Measurements from ENCODE around the gene NECTIN1. TPM values are rescaled to one million over a fixed set of nuclear protein-coding genes. Genes with fewer than 3 reads are reported as not detected.

Gene NECTIN1
- total and polyA plus RNA-seq, 2 of the 4 experiments (the other 2 are of a cell fraction), result 2.3 to 4.2 TPM

DNA sequence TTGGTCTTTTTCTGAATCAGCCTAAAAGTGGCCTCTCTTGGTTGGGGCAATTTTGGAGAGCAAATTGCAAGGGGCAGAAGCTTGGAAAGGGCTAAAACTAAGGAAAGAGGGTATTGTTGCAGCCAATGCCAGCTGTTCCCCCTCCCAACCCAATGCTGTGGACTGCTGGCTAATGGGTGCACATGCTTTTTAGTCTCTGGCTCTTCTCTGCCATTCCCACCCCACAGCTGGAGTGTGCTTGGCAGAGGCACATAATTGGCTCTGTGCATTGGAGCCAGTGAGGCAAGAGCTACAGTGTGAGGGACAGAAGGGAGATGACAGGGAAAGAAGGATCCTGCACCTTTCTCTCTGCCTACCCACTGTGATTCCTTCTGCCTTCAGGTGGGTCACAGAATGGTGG is 140.0 kb downstream of the NECTIN1 start:
- Histone ChIP-seq H2AK5ac (ENCODE audit: low read depth, low read length) (no peak overlapping the region), H2BK20ac (ENCODE audit: low read depth, low read length) (no peak overlapping the region), H3K9me1 (ENCODE audit: insufficient read depth, low read length) (no peaks in the 10 kb centered on the region), H3K4ac (ENCODE audit: low read depth, low read length) (no peak overlapping the region), H3K23ac (ENCODE audit: low read depth, low read length) (no peak overlapping the region), H3K56ac (ENCODE audit: extremely low read depth, insufficient read depth, low read length) (no peak overlapping the region), H2BK120ac (ENCODE audit: low read depth, low read length) (no peak overlapping the region), H2AFZ (replicated peaks; ENCODE audit: low read length, poor library complexity) (peak overlapping the region; percentile 14), H3K27ac (ENCODE audit: insufficient read depth, low read length) (no peak overlapping the region), H3K4me2 (ENCODE audit: low read depth, low read length) (no peak overlapping the region), H4K91ac (ENCODE audit: insufficient read depth, low read depth, low read length) (no peak overlapping the region), H3K9me3 (ENCODE audit: control insufficient read depth, insufficient read depth, low read length) (peaks cover 6% of the 10 kb centered on the region), H3K79me1 (ENCODE audit: low read depth in 1 of 2, low read length in 2 of 2) (no peaks in the 10 kb centered on the region), H3K18ac (ENCODE audit: low read depth, low read length) (no peak overlapping the region), H3K9ac (ENCODE audit: low read depth, low read length) (no peak overlapping the region), H3K14ac (replicated peaks; ENCODE audit: low read depth, low read length) (no peak overlapping the region), H4K20me1 (ENCODE audit: insufficient read depth, low read length) (no peaks in the 10 kb centered on the region), H2AK9ac (replicated peaks; ENCODE audit: low read depth, low read length, poor library complexity) (no peak overlapping the region), H3K4me3 (ENCODE audit: insufficient read depth, low read depth, low read length) (no peak overlapping the region), H3K4me1 (ENCODE audit: control insufficient read depth, insufficient read depth, low read length) (no peaks in the 10 kb centered on the region), H2BK15ac (ENCODE audit: low read depth, low read length) (no peak overlapping the region), H2BK5ac (ENCODE audit: low read depth, low read length, poor library complexity, severe bottlenecking) (no peak overlapping the region), H3K27me3 (ENCODE audit: control insufficient read depth, insufficient read depth, low read length) (peaks cover 10% of the 10 kb centered on the region), H3K36me3 (ENCODE audit: control insufficient read depth, insufficient read depth, low read length) (no peaks in the 10 kb centered on the region), H4K8ac (ENCODE audit: low read depth in 2 of 2, low read length in 2 of 2) (no peak overlapping the region), H4K5ac (ENCODE audit: low read depth, low read length) (no peak overlapping the region)
- dilution Hi-C loops (cut with HindIII; ENCODE audit: low sequenced_read_pairs, unreplicated experiment), result no loop called here
- DNase-seq, result no peak
- no peak for ATAC-seq (ENCODE audit: low read depth)
- ChIA-PET CTCF (no interaction called here), POLR2A (ENCODE audit: unreplicated experiment) (no interaction called here)
- BruUV-seq (replicated peaks), result no TSS peak
- in situ Hi-C loops (cut with MboI; ENCODE audit: low sequenced_read_pairs), result no loop called here
- TF ChIP-seq MAZ (IDR thresholded peaks at IDR 0.05; ENCODE audit: borderline replicate concordance, low read depth, low read length), result no peak
- no peak for TF ChIP-seq MXI1 (IDR thresholded peaks at IDR 0.05; ENCODE audit: borderline replicate concordance, low read depth, low read length)
- no peak for TF ChIP-seq RAD21 (IDR thresholded peaks at IDR 0.05; ENCODE audit: low read length)
- no peak for TF ChIP-seq CEBPB (IDR thresholded peaks at IDR 0.05; ENCODE audit: low read depth, low read length)
- TF ChIP-seq SMC3 (IDR thresholded peaks at IDR 0.05; ENCODE audit: low read depth, low read length), result no peak
- no peak for TF ChIP-seq BHLHE40 (IDR thresholded peaks at IDR 0.05; ENCODE audit: low read depth, low read length)
- TF ChIP-seq, protein P1, sequence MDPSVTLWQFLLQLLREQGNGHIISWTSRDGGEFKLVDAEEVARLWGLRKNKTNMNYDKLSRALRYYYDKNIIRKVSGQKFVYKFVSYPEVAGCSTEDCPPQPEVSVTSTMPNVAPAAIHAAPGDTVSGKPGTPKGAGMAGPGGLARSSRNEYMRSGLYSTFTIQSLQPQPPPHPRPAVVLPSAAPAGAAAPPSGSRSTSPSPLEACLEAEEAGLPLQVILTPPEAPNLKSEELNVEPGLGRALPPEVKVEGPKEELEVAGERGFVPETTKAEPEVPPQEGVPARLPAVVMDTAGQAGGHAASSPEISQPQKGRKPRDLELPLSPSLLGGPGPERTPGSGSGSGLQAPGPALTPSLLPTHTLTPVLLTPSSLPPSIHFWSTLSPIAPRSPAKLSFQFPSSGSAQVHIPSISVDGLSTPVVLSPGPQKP (IDR thresholded peaks at IDR 0.05; ENCODE audit: borderline replicate concordance, low read depth, low read length), result no peak
- TF ChIP-seq NFE2L2 (IDR thresholded peaks at IDR 0.05; ENCODE audit: low read depth, low read length), result no peak
- no peak for TF ChIP-seq POLR2A (IDR thresholded peaks at IDR 0.05; ENCODE audit: low read depth, low read length)
- no peak for TF ChIP-seq CHD1 (IDR thresholded peaks at IDR 0.05; ENCODE audit: low read depth, low read length)
- TF ChIP-seq, protein P2, sequence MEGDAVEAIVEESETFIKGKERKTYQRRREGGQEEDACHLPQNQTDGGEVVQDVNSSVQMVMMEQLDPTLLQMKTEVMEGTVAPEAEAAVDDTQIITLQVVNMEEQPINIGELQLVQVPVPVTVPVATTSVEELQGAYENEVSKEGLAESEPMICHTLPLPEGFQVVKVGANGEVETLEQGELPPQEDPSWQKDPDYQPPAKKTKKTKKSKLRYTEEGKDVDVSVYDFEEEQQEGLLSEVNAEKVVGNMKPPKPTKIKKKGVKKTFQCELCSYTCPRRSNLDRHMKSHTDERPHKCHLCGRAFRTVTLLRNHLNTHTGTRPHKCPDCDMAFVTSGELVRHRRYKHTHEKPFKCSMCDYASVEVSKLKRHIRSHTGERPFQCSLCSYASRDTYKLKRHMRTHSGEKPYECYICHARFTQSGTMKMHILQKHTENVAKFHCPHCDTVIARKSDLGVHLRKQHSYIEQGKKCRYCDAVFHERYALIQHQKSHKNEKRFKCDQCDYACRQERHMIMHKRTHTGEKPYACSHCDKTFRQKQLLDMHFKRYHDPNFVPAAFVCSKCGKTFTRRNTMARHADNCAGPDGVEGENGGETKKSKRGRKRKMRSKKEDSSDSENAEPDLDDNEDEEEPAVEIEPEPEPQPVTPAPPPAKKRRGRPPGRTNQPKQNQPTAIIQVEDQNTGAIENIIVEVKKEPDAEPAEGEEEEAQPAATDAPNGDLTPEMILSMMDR (conservative IDR thresholded peaks at IDR 0.05; ENCODE audit: low read depth, low read length), result no peak
- TF ChIP-seq RCOR1 (IDR thresholded peaks at IDR 0.05; ENCODE audit: insufficient replicate concordance, low read length), result no peak
- no peak for TF ChIP-seq RFX5 (IDR thresholded peaks at IDR 0.05; ENCODE audit: low read depth, low read length)
- no peak for TF ChIP-seq FOS (IDR thresholded peaks at IDR 0.05; ENCODE audit: low read depth, low read length)
- TF ChIP-seq, protein P3, sequence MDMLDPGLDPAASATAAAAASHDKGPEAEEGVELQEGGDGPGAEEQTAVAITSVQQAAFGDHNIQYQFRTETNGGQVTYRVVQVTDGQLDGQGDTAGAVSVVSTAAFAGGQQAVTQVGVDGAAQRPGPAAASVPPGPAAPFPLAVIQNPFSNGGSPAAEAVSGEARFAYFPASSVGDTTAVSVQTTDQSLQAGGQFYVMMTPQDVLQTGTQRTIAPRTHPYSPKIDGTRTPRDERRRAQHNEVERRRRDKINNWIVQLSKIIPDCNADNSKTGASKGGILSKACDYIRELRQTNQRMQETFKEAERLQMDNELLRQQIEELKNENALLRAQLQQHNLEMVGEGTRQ (IDR thresholded peaks at IDR 0.05; ENCODE audit: low read depth, low read length), result no peak
- TF ChIP-seq MAFK (IDR thresholded peaks at IDR 0.05; ENCODE audit: low read depth, low read length), result no peak
- intact Hi-C loops (cut with micrococcal nuclease), result no loop called here

All from IMR-90 (cell line).